ENCODE data around the gene GC. TPM values are rescaled to one million over a fixed set of nuclear protein-coding genes. Genes with fewer than 3 reads are reported as not detected.

GC gene
- total and polyA plus RNA-seq, 2 of the 8 experiments (the other 6 are each of a cell fraction or from before 2014, with no cell fraction given), result 0.09 to 0.34 TPM

- H2AFZ ChIP-seq (ENCODE audit: low read length), result 0 out of 2 replicates have a peak overlapping the region, but pooled peaks have one; percentile 33
- WGBS, 2 experiments (ENCODE audit: extremely low coverage in 1 of 2, insufficient coverage in 1 of 2, insufficient read length in 1 of 2, insufficient replicate concordance in 2 of 2, low coverage in 1 of 2, low lambda C conversion rate in 2 of 2, missing lambda C conversion rate in 1 of 2), result 70% methylated on average over 3 of the region's 3 CpGs; no CpG with 5 or more reads in 1 of the 2 experiments
Measured at GRCh38 chr4:71774136-71774535, 9.7 kb downstream of the GC start.

More at GRCh38 chr4:71774136-71774535, 9.7 kb downstream of the GC start:
- no peak overlapping the region for H3K9ac ChIP-seq (replicated peaks in 1 of 4; ENCODE audit: extremely low read depth in 1 of 4, low read depth in 3 of 4, low read length in 3 of 4)
- no peak overlapping the region; a peak in 1 of 4 replicates for H3K4me2 ChIP-seq (ENCODE audit: insufficient read depth in 1 of 2, low read depth in 2 of 2, low read length in 2 of 2)
- H3K56ac ChIP-seq (replicated peaks; ENCODE audit: insufficient read length, low read depth, low read length), result no peak overlapping the region
- DNase-seq (ENCODE audit: low read depth in 1 of 2, low spot score in 2 of 2) (no peak), FAIRE-seq (no peak)
- POLR2A ChIA-PET (ENCODE audit: partially characterized antibody), result no interaction called here
- H2BK12ac ChIP-seq (ENCODE audit: low read depth, low read length), result no peak overlapping the region
- no peak for TF ChIP-seq ZNF274 (IDR thresholded peaks at IDR 0.05; ENCODE audit: borderline replicate concordance, extremely low read depth, low read length)
- peak in 1 of 2 experiments; percentile 2; a peak in 1 of 4 replicates for TF ChIP-seq RAD21 (IDR thresholded peaks at IDR 0.05 in 1 of 2, conservative IDR thresholded peaks at IDR 0.05 in 1 of 2; ENCODE audit: low read depth in 2 of 2, low read length in 2 of 2)
- no peak overlapping the region for H2BK5ac ChIP-seq (ENCODE audit: low read depth, low read length)
- no peak overlapping the region for H3K14ac ChIP-seq (ENCODE audit: insufficient read length)
- H2AK5ac ChIP-seq (ENCODE audit: low read depth, low read length), result no peak overlapping the region
- CTCF ChIA-PET (ENCODE audit: partially characterized antibody), result interaction anchor here (0.6 to 3.4 kb wide), 2 partner anchors 188 to 512 kb away, joined by 3 to 29 read pairs; no protein-coding TSS in a partner anchor
- no peak overlapping the region for H3K4me3 ChIP-seq (ENCODE audit: extremely low read depth in 1 of 4, insufficient read depth in 2 of 4, low read depth in 3 of 4, low read length in 4 of 4)
- H4K91ac ChIP-seq (replicated peaks; ENCODE audit: insufficient read length, low read length), result no peak overlapping the region
- no peak overlapping the region for H3K4ac ChIP-seq (replicated peaks; ENCODE audit: insufficient read length, low read depth, low read length)
- H3K23me2 ChIP-seq (ENCODE audit: low read depth, low read length), result no peaks in the 10 kb centered on the region
- H3K23ac ChIP-seq (ENCODE audit: insufficient read length), result no peak overlapping the region
- no peaks in the 10 kb centered on the region for H3K79me1 ChIP-seq (ENCODE audit: low read depth, low read length)
- H3K27ac ChIP-seq (ENCODE audit: low read depth, low read length), result no peak overlapping the region
- no peaks in the 10 kb centered on the region for H3K79me2 ChIP-seq (ENCODE audit: control insufficient read depth in 1 of 2, insufficient read depth in 2 of 2, low read length in 2 of 2)
- no peaks in the 10 kb centered on the region for H4K20me1 ChIP-seq (replicated peaks in 1 of 2; ENCODE audit: control insufficient read depth in 1 of 2, insufficient read depth in 2 of 2, low read length in 2 of 2)
- no peak overlapping the region for H4K8ac ChIP-seq (ENCODE audit: extremely low read depth, insufficient read depth, low read length)
- no peaks in the 10 kb centered on the region for H3K9me3 ChIP-seq (ENCODE audit: insufficient read depth in 2 of 2, low read depth in 1 of 2, low read length in 1 of 2)
- no peaks in the 10 kb centered on the region; a peak in 1 of 7 replicates for H3K4me1 ChIP-seq (replicated peaks in 1 of 4; ENCODE audit: control insufficient read depth in 3 of 4, insufficient read depth in 4 of 4, low read length in 3 of 4)
- H4K5ac ChIP-seq (ENCODE audit: insufficient read length, low read depth, low read length), result no peak overlapping the region
- H3K36me3 ChIP-seq (ENCODE audit: control insufficient read depth in 2 of 4, insufficient read depth in 4 of 4, low read length in 3 of 4), result no peaks in the 10 kb centered on the region
- H2BK20ac ChIP-seq (ENCODE audit: low read length), result 0 out of 2 replicates have a peak overlapping the region, but pooled peaks have one; percentile 3
- no peaks in the 10 kb centered on the region for H3K27me3 ChIP-seq (replicated peaks in 1 of 4; ENCODE audit: control insufficient read depth in 3 of 4, extremely low read depth in 1 of 4, insufficient read depth in 3 of 4, low read length in 3 of 4)
- H2BK120ac ChIP-seq (replicated peaks; ENCODE audit: low read depth, low read length), result no peak overlapping the region
- no peak overlapping the region for H2BK15ac ChIP-seq (ENCODE audit: low read length)
- H3K18ac ChIP-seq (ENCODE audit: extremely low read depth, low read length), result no peak overlapping the region

Measured in H1 (cell line).